ENCODE data around the gene KRTAP10-12.

DNA sequence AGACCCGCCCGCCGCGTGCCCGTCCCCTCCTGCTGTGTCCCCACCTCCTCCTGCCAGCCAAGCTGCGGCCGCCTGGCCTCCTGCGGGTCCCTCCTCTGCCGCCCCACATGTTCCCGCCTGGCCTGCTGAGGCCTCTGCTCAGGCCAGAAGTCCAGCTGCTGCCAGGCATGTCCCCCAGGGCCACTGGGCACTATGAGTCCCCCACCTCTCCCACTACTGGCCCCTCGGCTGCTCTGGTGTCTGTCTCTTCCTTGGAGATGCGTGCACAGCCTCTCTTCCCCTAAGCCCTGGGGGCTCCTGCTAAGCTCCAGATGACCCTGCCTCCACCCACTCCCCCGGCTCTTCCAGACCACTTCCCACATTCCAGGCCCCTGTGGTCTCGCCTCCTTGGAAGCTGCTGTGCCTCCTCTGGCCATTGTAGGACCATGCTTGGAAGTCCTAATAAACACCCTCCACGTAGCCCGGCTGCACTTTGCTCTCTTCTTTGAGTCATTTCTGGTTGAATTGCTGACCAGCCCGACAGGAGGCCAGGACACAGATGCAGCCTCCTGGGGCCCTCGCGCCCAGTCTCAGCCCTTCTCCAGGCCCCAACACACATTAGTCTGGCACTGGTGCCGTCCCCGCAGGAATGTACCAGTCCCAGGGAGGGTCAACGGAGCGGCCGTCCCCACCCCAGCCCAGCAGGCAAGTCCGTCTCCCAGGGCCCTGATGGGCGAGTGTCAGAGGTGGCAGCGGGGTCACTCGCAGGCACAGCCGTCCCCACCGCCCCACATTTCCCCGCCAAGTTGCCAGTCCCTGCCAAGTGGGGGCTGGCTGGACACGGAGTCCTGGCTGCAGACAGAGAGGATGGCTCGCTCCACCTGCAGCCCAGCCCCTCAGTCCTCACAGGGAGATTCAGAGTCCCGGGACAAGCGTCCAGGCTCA lies 1.1 kb downstream of the KRTAP10-12 start:
- TF ChIP-seq, protein P1, sequence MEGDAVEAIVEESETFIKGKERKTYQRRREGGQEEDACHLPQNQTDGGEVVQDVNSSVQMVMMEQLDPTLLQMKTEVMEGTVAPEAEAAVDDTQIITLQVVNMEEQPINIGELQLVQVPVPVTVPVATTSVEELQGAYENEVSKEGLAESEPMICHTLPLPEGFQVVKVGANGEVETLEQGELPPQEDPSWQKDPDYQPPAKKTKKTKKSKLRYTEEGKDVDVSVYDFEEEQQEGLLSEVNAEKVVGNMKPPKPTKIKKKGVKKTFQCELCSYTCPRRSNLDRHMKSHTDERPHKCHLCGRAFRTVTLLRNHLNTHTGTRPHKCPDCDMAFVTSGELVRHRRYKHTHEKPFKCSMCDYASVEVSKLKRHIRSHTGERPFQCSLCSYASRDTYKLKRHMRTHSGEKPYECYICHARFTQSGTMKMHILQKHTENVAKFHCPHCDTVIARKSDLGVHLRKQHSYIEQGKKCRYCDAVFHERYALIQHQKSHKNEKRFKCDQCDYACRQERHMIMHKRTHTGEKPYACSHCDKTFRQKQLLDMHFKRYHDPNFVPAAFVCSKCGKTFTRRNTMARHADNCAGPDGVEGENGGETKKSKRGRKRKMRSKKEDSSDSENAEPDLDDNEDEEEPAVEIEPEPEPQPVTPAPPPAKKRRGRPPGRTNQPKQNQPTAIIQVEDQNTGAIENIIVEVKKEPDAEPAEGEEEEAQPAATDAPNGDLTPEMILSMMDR (IDR thresholded peaks at IDR 0.05): no peak
- TF ChIP-seq POLR2A (IDR thresholded peaks at IDR 0.05): no peak

Data from testis (tissue), 2 donors.